HepG2 (cell line): ENCODE measurements around the gene STRBP. TPM values are rescaled to one million over a fixed set of nuclear protein-coding genes. Genes with fewer than 3 reads are reported as not detected.

Source experiments
- ATAC-seq: fragments of 200-7000 bp; cut with Tn5 transposase; 3 replicates; pipeline ENCODE4 v1.9.1; 2020; ENCODE audit warnings: mild to moderate bottlenecking, moderate library complexity
- BruUV-seq: library from RNA; stranded (reverse); fragments of 400-500 nt; replicated peaks from 2 replicates; lab custom pipeline; 2021; lab: Mats Ljungman, UMichigan
- CTCF ChIA-PET: fragments of 300-600 bp; formaldehyde crosslinking; extraction: SDS; loops from one replicate; lab custom pipeline; 2021; ENCODE audit warnings: low total read pairs, inconsistent platforms, low intra/inter-chr PET ratio; lab: Yijun Ruan, JAX
- POLR2A ChIA-PET: fragments of 350-600 bp; sonication (Branson Sonifier 250); formaldehyde crosslinking; loops from one replicate; lab custom pipeline; 2020; ENCODE audit warnings: antibody characterized with exemption, inconsistent platforms; lab: Yijun Ruan, JAX
- DNase-seq: peaks from one replicate; pipeline ENCODE4 v3.0.0-alpha.2; 2015; ENCODE audit warnings: low spot score
- FAIRE-seq: peaks from 3 replicates; lab custom pipeline; 2011; peaks lifted over from hg19 to GRCh38; lab: Jason Lieb, UNC
- H2AFZ ChIP-seq: one replicate; pipeline ENCODE4 v1.6.1; 2011; ENCODE audit warnings: low read length, inconsistent platforms
- H3K27ac ChIP-seq: fragments of 300-600 bp; 3 replicates; pipeline ENCODE4 v1.8.0; 2011; ENCODE audit warnings: mixed run types, mild to moderate bottlenecking, mixed read lengths, low read length, inconsistent platforms; ENCODE audit not compliant: insufficient read depth; ENCODE audit errors: extremely low read length
- H3K27me3 ChIP-seq, 2 experiments: fragments of 200-600 bp in 1 of 2; 2 replicates in 1 of 2; 3 replicates in 1 of 2; pipeline versions ENCODE4 v1.6.0 to v1.8.0; 2011; ENCODE audit warnings: low read length in 2 of 2, mild to moderate bottlenecking in 2 of 2, moderate library complexity in 2 of 2, inconsistent platforms in 1 of 2; ENCODE audit not compliant: insufficient read depth in 2 of 2, control insufficient read depth in 1 of 2
- H3K36me3 ChIP-seq, 2 experiments: fragments of 200-600 bp in 1 of 2; replicated peaks in 1 of 2; 2 replicates in 1 of 2; 3 replicates in 1 of 2; pipeline versions ENCODE4 v1.5.1 to v1.8.0; 2011; ENCODE audit warnings: low read length in 2 of 2, inconsistent platforms in 1 of 2; ENCODE audit not compliant: insufficient read depth in 2 of 2, control insufficient read depth in 1 of 2
- H3K4me1 ChIP-seq: 2 replicates; pipeline ENCODE4 v1.5.1; 2012; ENCODE audit warnings: low read length, inconsistent platforms; ENCODE audit not compliant: insufficient read depth
- H3K4me2 ChIP-seq: 2 replicates; pipeline ENCODE4 v1.6.0; 2011; ENCODE audit warnings: low read depth, low read length, inconsistent platforms
- H3K4me3 ChIP-seq, 3 experiments: fragments of 200-600 bp in 1 of 3; sonication (generic), shearing (Covaris generic) in 1 of 3; replicated peaks in 1 of 3; 2 replicates each; pipeline ENCODE4 v1.5.1; 2011 to 2016; ENCODE audit warnings: low read length in 3 of 3, inconsistent platforms in 2 of 3, low read depth in 2 of 3, mild to moderate bottlenecking in 2 of 3, control low read depth in 1 of 3, mixed read lengths in 1 of 3; ENCODE audit not compliant: insufficient read depth in 1 of 3
- H3K79me2 ChIP-seq: one replicate; pipeline ENCODE4 v1.6.1; 2011; ENCODE audit warnings: low read length, inconsistent platforms; ENCODE audit not compliant: insufficient read depth
- H3K9ac ChIP-seq: 2 replicates; pipeline ENCODE4 v1.6.0; 2011; ENCODE audit warnings: mild to moderate bottlenecking, low read depth, low read length, inconsistent platforms; ENCODE audit not compliant: insufficient read depth
- H3K9me3 ChIP-seq: 2 replicates; pipeline ENCODE4 v1.5.1; 2012; ENCODE audit warnings: mild to moderate bottlenecking, low read length
- H4K20me1 ChIP-seq: 2 replicates; pipeline ENCODE4 v1.6.0; 2011; ENCODE audit warnings: inconsistent platforms, mild to moderate bottlenecking, low read length, moderate library complexity; ENCODE audit not compliant: insufficient read depth
- AGO2 ChIP-seq: fragments of 200-400 bp; formaldehyde crosslinking; optimal IDR thresholded peaks from 2 replicates; pipeline ENCODE3; 2017; ENCODE audit warnings: mild to moderate bottlenecking, low read depth, low read length, moderate library complexity
- CREB1 ChIP-seq, 2 experiments: fragments of 450-650 bp in 1 of 2; IDR thresholded peaks; 2 replicates each; pipeline ENCODE4 v1.6.1; 2016 to 2017; ENCODE audit warnings: control low read depth in 1 of 2, mild to moderate bottlenecking in 1 of 2, missing compliant biosample characterization in 1 of 2, missing genetic modification characterization in 1 of 2
- ETV6 ChIP-seq: sonication (generic); formaldehyde crosslinking; conservative IDR thresholded peaks from 2 replicates; pipeline ENCODE4 v1.4.0; 2020; ENCODE audit warnings: missing genetic modification reagents
- HMG20B ChIP-seq: conservative IDR thresholded peaks from 2 replicates; pipeline ENCODE4 v1.6.1; 2016; ENCODE audit warnings: missing genetic modification reagents, missing compliant biosample characterization
- MAF1 ChIP-seq: sonication (generic); formaldehyde crosslinking; IDR thresholded peaks from 2 replicates; pipeline ENCODE4 v1.5.0; 2020; ENCODE audit warnings: missing genetic modification reagents, borderline replicate concordance
- MBNL3 ChIP-seq: fragments of 250-450 bp; sonication (Bioruptor Pico); conservative IDR thresholded peaks from 2 replicates; pipeline ENCODE4 v1.8.0; 2022; ENCODE audit warnings: mild to moderate bottlenecking, inconsistent platforms
- SP140L ChIP-seq: sonication (generic); formaldehyde crosslinking; IDR thresholded peaks from 2 replicates; pipeline ENCODE4 v1.4.0; 2020; ENCODE audit warnings: missing genetic modification reagents, borderline replicate concordance
- TBL1XR1 ChIP-seq: fragments of 150-350 bp; IDR thresholded peaks from 2 replicates; pipeline ENCODE4 v1.6.1; 2014; ENCODE audit warnings: borderline replicate concordance, low read length; ENCODE audit not compliant: partially characterized antibody
- ZNF329 ChIP-seq: sonication (generic); formaldehyde crosslinking; IDR thresholded peaks from 2 replicates; pipeline ENCODE4 v1.9.0; 2021; ENCODE audit warnings: low read depth, mild to moderate bottlenecking, missing genetic modification reagents
- ZNF569 ChIP-seq: sonication (generic); formaldehyde crosslinking; IDR thresholded peaks from 2 replicates; pipeline ENCODE4 v1.5.0; 2020; ENCODE audit warnings: mild to moderate bottlenecking, missing genetic modification reagents, moderate library complexity, borderline replicate concordance
- ZNF878 ChIP-seq: sonication (generic); formaldehyde crosslinking; IDR thresholded peaks from 2 replicates; pipeline ENCODE4 v1.8.1; 2023; ENCODE audit warnings: mild to moderate bottlenecking, missing genetic modification reagents, moderate library complexity
- WGBS: methylation state at CpG from one replicate; pipeline ENCODE4 v1.1.6; 2017; ENCODE audit warnings: low lambda C conversion rate; 5-methylcytosine and 5-hydroxymethylcytosine counted together
- in situ Hi-C: cut with HindIII; loops from 2 replicates; pipeline ENCODE4 v1.10.0; 2017; ENCODE audit warnings: low pct_unique_long_range_greater_than_20kb; ENCODE audit not compliant: extremely low pct_ligation_motif_present
- intact Hi-C: fragments of 100-400 bp; cut with micrococcal nuclease; formaldehyde crosslinking; loops from one replicate; pipeline ENCODE4 v1.10.0; 2022; ENCODE audit not compliant: unreplicated experiment
- polyA plus RNA-seq, 8 experiments: library from polyadenylated mRNA; depleted of rRNA in 3 of 8; stranded (reverse) in 7 of 8; unstranded in 1 of 8; fragments of >200 nt; fragmentation: Illumina TruSeq in 4 of 8; extraction: Trizol in 4 of 8; gene quantifications; 2 replicates each; pipeline versions ENCODE4 v1.2.1 to v1.2.3, GENCODE V29; 2011 to 2016; ENCODE audit warnings: low read depth in 4 of 8, missing spikeins in 1 of 8, mixed read lengths in 1 of 8; ENCODE audit not compliant: insufficient read depth in 1 of 8
- total RNA-seq, 5 experiments: library from RNA; depleted of rRNA; stranded (reverse); fragments of >200 nt; fragmentation: Illumina TruSeq; extraction: Trizol; gene quantifications; 2 replicates each; pipeline ENCODE4 v1.2.3, GENCODE V29; 2016; ENCODE audit warnings: low read depth in 1 of 5
- TF ChIP-seq, protein P1 (sequence below): sonication (generic); formaldehyde crosslinking; IDR thresholded peaks from 2 replicates; pipeline ENCODE4 v1.9.0; 2021; ENCODE audit warnings: missing genetic modification reagents, mild to moderate bottlenecking, borderline replicate concordance
- TF ChIP-seq, protein P2 (sequence below): sonication (generic); formaldehyde crosslinking; IDR thresholded peaks from 2 replicates; pipeline ENCODE4 v1.4.0; 2020; ENCODE audit warnings: missing genetic modification reagents, mild to moderate bottlenecking, borderline replicate concordance
- TF ChIP-seq, protein P3 (sequence below): sonication (generic); formaldehyde crosslinking; IDR thresholded peaks from 2 replicates; pipeline ENCODE4 v1.4.0; 2020; ENCODE audit warnings: mild to moderate bottlenecking, missing genetic modification reagents
- TF ChIP-seq, protein P4 (sequence below): conservative IDR thresholded peaks from 2 replicates; pipeline ENCODE4 v1.6.1; 2018; ENCODE audit warnings: missing genetic modification reagents

Gene STRBP
- total and polyA plus RNA-seq, 2 of the 13 experiments (the other 11 are each of a cell fraction or from before 2014, with no cell fraction given), result 14.5 to 38.5 TPM

DNA sequence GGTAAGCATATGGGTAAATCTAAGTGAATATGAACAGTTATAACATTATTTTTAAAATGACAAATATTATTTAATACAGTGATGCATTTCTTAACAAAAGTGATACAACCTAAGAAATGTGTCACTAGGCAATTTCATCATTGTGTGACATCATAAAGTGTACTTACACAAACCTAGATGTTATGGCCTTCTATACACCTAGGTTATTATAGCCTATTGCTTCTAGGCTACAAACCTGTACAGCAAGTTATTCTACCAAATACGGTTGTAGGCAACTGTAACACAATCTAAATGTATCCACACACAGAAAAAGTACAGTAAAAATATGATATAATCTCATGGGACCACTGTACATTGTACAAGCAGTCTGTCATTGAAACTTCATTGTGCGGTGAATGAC lies 48.3 kb downstream of the STRBP start:
- no peak overlapping the region for H3K4me2 ChIP-seq
- H3K4me3 ChIP-seq, result no peak overlapping the region
- intact Hi-C loops (no loop called here), in situ Hi-C loops (no loop called here)
- H3K4me1 ChIP-seq, result peaks cover 11% of the 10 kb centered on the region
- peak; percentile 47 for TF ChIP-seq CREB1 (IDR thresholded peaks at IDR 0.05)
- TF ChIP-seq CREB1 (CRISPR knock-in tag; IDR thresholded peaks at IDR 0.05), result no peak
- no peak for TF ChIP-seq TBL1XR1
- no peaks in the 10 kb centered on the region for H4K20me1 ChIP-seq
- no peak overlapping the region for H3K9ac ChIP-seq
- no TSS peak for BruUV-seq
- no peak overlapping the region for H3K27ac ChIP-seq
- DNase-seq (no peak), ATAC-seq (no peak), FAIRE-seq (no peak)
- POLR2A ChIA-PET, result no interaction called here
- WGBS, result 98% methylated on average over 2 of the region's 2 CpGs
- no peaks in the 10 kb centered on the region for H3K79me2 ChIP-seq
- H3K36me3 ChIP-seq, result no peaks in the 10 kb centered on the region; a peak in 1 of 5 replicates
- H3K9me3 ChIP-seq, result no peaks in the 10 kb centered on the region
- no peaks in the 10 kb centered on the region for H3K27me3 ChIP-seq
- H2AFZ ChIP-seq, result no peak overlapping the region
- CTCF ChIA-PET, result no interaction called here

DNA sequence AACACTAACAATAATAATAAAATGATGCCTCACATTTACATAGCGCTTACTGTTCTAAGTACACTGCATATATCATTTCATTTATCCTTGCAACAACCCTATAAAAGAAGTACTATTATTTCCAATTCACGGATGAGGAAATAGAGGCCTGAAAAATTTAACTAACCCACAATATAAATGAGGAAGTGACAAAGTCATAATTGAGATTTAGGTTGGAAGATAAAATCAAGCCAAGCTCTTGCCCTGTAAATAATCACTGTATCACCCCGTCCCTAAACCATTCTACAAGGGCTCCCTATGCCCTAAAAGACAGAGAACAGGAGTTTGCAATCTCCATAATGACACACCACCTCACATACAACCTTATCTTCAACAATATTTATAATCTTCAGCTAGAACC lies 49.6 kb downstream of the STRBP start:
- no peaks in the 10 kb centered on the region for H3K9me3 ChIP-seq
- H3K36me3 ChIP-seq, result no peaks in the 10 kb centered on the region; a peak in 1 of 5 replicates
- no peaks in the 10 kb centered on the region for H3K27me3 ChIP-seq
- H3K4me2 ChIP-seq, result no peak overlapping the region
- no peak overlapping the region for H2AFZ ChIP-seq
- no peak overlapping the region for H3K27ac ChIP-seq
- intact Hi-C loops (no loop called here), in situ Hi-C loops (no loop called here)
- FAIRE-seq (no peak), ATAC-seq (no peak), DNase-seq (no peak)
- no peaks in the 10 kb centered on the region for H3K79me2 ChIP-seq
- no peak overlapping the region for H3K4me3 ChIP-seq
- H4K20me1 ChIP-seq, result no peaks in the 10 kb centered on the region
- ChIA-PET POLR2A (no interaction called here), CTCF (no interaction called here)
- WGBS, result 95% methylated on average over 3 of the region's 3 CpGs
- BruUV-seq, result no TSS peak
- no peak overlapping the region for H3K9ac ChIP-seq
- no peaks in the 10 kb centered on the region for H3K4me1 ChIP-seq
- TF ChIP-seq AGO2 (no peak), MBNL3 (CRISPR knock-in tag) (no peak), MAF1 (CRISPR knock-in tag) (no peak), ZNF569 (CRISPR knock-in tag) (no peak), HMG20B (CRISPR knock-in tag) (no peak), ZNF329 (CRISPR knock-in tag) (no peak), SP140L (CRISPR knock-in tag) (no peak), ZNF878 (CRISPR knock-in tag) (no peak), ETV6 (CRISPR knock-in tag) (no peak)
- TF ChIP-seq, protein P1, sequence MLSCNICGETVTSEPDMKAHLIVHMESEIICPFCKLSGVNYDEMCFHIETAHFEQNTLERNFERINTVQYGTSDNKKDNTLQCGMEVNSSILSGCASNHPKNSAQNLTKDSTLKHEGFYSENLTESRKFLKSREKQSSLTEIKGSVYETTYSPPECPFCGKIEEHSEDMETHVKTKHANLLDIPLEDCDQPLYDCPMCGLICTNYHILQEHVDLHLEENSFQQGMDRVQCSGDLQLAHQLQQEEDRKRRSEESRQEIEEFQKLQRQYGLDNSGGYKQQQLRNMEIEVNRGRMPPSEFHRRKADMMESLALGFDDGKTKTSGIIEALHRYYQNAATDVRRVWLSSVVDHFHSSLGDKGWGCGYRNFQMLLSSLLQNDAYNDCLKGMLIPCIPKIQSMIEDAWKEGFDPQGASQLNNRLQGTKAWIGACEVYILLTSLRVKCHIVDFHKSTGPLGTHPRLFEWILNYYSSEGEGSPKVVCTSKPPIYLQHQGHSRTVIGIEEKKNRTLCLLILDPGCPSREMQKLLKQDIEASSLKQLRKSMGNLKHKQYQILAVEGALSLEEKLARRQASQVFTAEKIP (CRISPR knock-in tag), result no peak
- TF ChIP-seq, protein P2, sequence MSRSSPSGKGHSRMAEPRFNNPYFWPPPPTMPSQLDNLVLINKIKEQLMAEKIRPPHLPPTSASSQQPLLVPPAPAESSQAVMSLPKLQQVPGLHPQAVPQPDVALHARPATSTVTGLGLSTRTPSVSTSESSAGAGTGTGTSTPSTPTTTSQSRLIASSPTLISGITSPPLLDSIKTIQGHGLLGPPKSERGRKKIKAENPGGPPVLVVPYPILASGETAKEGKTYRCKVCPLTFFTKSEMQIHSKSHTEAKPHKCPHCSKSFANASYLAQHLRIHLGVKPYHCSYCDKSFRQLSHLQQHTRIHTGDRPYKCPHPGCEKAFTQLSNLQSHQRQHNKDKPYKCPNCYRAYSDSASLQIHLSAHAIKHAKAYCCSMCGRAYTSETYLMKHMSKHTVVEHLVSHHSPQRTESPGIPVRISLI (CRISPR knock-in tag), result no peak
- TF ChIP-seq, protein P3, sequence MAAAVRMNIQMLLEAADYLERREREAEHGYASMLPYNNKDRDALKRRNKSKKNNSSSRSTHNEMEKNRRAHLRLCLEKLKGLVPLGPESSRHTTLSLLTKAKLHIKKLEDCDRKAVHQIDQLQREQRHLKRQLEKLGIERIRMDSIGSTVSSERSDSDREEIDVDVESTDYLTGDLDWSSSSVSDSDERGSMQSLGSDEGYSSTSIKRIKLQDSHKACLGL (CRISPR knock-in tag), result no peak
- TF ChIP-seq, protein P4, sequence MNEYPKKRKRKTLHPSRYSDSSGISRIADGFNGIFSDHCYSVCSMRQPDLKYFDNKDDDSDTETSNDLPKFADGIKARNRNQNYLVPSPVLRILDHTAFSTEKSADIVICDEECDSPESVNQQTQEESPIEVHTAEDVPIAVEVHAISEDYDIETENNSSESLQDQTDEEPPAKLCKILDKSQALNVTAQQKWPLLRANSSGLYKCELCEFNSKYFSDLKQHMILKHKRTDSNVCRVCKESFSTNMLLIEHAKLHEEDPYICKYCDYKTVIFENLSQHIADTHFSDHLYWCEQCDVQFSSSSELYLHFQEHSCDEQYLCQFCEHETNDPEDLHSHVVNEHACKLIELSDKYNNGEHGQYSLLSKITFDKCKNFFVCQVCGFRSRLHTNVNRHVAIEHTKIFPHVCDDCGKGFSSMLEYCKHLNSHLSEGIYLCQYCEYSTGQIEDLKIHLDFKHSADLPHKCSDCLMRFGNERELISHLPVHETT (CRISPR knock-in tag), result no peak
